Lung (tissue), 12 donors: ENCODE results near the gene HINT1. TPM values are rescaled to one million over a fixed set of nuclear protein-coding genes. Genes with fewer than 3 reads are reported as not detected.
A peak's percentile ranks its signal among the peaks of the same experiment; 100 is the strongest.

ENCODE experiments used
- ATAC-seq: fragments of 200-7000 bp; cut with Tn5 transposase; one replicate; pipeline ENCODE4 v1.9.1; 2020; ENCODE audit warnings: moderate number of reproducible peaks; ENCODE audit not compliant: insufficient read depth, low FRiP score
- DNase-seq, 3 donors: peaks; one replicate each; pipeline ENCODE4 v3.0.0-alpha.2; 2013 to 2017
- H3K27ac ChIP-seq, 2 donors: one replicate each; pipeline ENCODE4 v1.5.1; 2013; ENCODE audit warnings: mild to moderate bottlenecking in 2 of 2, moderate library complexity in 2 of 2, control low read depth in 1 of 2, inconsistent platforms in 1 of 2, low read depth in 1 of 2, low read length in 1 of 2
- H3K27me3 ChIP-seq, 3 donors: one replicate each; pipeline ENCODE4 v1.5.1; 2013; ENCODE audit warnings: low read length in 2 of 3; ENCODE audit not compliant: control insufficient read depth in 3 of 3, insufficient read depth in 3 of 3
- H3K36me3 ChIP-seq, 4 donors: one replicate each; pipeline ENCODE4 v1.5.1; 2013; ENCODE audit warnings: low read length in 4 of 4, mild to moderate bottlenecking in 1 of 4, moderate library complexity in 1 of 4; ENCODE audit not compliant: control insufficient read depth in 4 of 4, insufficient read depth in 4 of 4
- H3K4me1 ChIP-seq, 5 donors: one replicate each; pipeline ENCODE4 v1.5.1; 2013; ENCODE audit warnings: low read length in 5 of 5, mild to moderate bottlenecking in 2 of 5, moderate library complexity in 1 of 5; ENCODE audit not compliant: control insufficient read depth in 5 of 5, insufficient read depth in 5 of 5
- H3K4me3 ChIP-seq: one replicate; pipeline ENCODE4 v1.5.1; 2013; ENCODE audit warnings: mild to moderate bottlenecking, control low read depth, moderate library complexity
- H3K9ac ChIP-seq, 2 donors: one replicate each; pipeline ENCODE4 v1.5.1; 2013; ENCODE audit warnings: low read length in 2 of 2, control low read depth in 1 of 2; ENCODE audit not compliant: insufficient read depth in 1 of 2
- H3K9me3 ChIP-seq, 4 donors: one replicate each; pipeline ENCODE4 v1.5.1; 2013; ENCODE audit warnings: low read length in 3 of 4, mild to moderate bottlenecking in 1 of 4, moderate library complexity in 1 of 4; ENCODE audit not compliant: control insufficient read depth in 4 of 4, insufficient read depth in 3 of 4
- CTCF ChIP-seq: IDR thresholded peaks from 2 replicates; pipeline ENCODE4 v1.5.1; 2012; ENCODE audit warnings: mild to moderate bottlenecking; ENCODE audit errors: control extremely low read depth, extremely low read depth
- WGBS, 2 donors: extraction: QIAGEN DNeasy Blood & Tissue Kit; methylation state at CpG; one replicate each; pipeline ENCODE4 v1.1.7; 2013; 5-methylcytosine and 5-hydroxymethylcytosine counted together
- polyA plus RNA-seq, 2 donors: library from polyadenylated mRNA; stranded (reverse); fragments of 200-250 nt; gene quantifications; one replicate each; pipeline ENCODE4 v1.2.1, GENCODE V29; 2013
- total RNA-seq, 2 donors: library from RNA; depleted of rRNA in 1 of 2; stranded (reverse); fragments of >200 nt in 1 of 2; gene quantifications; one replicate each; pipeline ENCODE4 v1.2.1, GENCODE V29; 2014 to 2021
- donor health status: control.
- donor health status: control.
- donor health status: Bipolar disorder and iron deficiency.
- donor health status: healthy.
- donor health status: DM: yes; HTN: yes; CAD: no.

Gene HINT1
- total and polyA plus RNA-seq, 4 donors = 125 to 259 (median 182) TPM

GRCh38 chr5:131164191-131165118 lies 601 bp downstream of the HINT1 start:
- DNase-seq (peak; percentile 76 to 80 (median 76)), ATAC-seq (peak; percentile 80)
- Histone ChIP-seq H3K4me1 (peaks cover 0 to 21% (median 0%) of the 10 kb centered on the region in 5 donors), H3K27me3 (no peaks in the 10 kb centered on the region), H3K9me3 (no peaks in the 10 kb centered on the region), H3K27ac (peak overlapping the region; percentile 92 to 98), H3K9ac (peak overlapping the region; percentile 83), H3K4me3 (peak overlapping the region; percentile 94), H3K36me3 (peaks cover 6 to 19% (median 11%) of the 10 kb centered on the region in 4 donors)
- WGBS, 2 donors = 0% methylated on average over 73 of the region's 73 CpGs
- TF ChIP-seq CTCF = no peak

GRCh38 chr5:131163276-131164119 lies 1.6 kb downstream of the HINT1 start:
- Histone ChIP-seq H3K4me1 (peaks cover 0 to 21% (median 0%) of the 10 kb centered on the region in 5 donors), H3K4me3 (no peak overlapping the region), H3K27me3 (no peaks in the 10 kb centered on the region), H3K36me3 (peaks cover 9 to 19% (median 13%) of the 10 kb centered on the region in 4 donors), H3K27ac (no peak overlapping the region), H3K9ac (peak overlapping the region; percentile 83), H3K9me3 (no peaks in the 10 kb centered on the region)
- TF ChIP-seq CTCF = no peak
- no peak for ATAC-seq
- 3 to 13% methylated on average over 9 of the region's 9 CpGs for WGBS, 2 donors
- DNase-seq = peak in 2 of 3 donors; percentile 35 to 40

GRCh38 chr5:131160134-131160533 lies 4.9 kb downstream of the HINT1 start:
- H3K4me1 ChIP-seq = peaks cover 0 to 13% (median 0%) of the 10 kb centered on the region in 5 donors
- ATAC-seq (no peak), DNase-seq (no peak)
- H3K27me3 ChIP-seq = no peaks in the 10 kb centered on the region
- 91 to 93% methylated on average over 2 of the region's 2 CpGs for WGBS, 2 donors
- no peaks in the 10 kb centered on the region for H3K9me3 ChIP-seq
- H3K27ac ChIP-seq = no peak overlapping the region
- H3K36me3 ChIP-seq = peaks cover 9 to 20% (median 17%) of the 10 kb centered on the region in 4 donors
- H3K9ac ChIP-seq = no peak overlapping the region
- TF ChIP-seq CTCF = no peak
- H3K4me3 ChIP-seq = no peak overlapping the region
